GM06990 (cell line): ENCODE data around the gene PARK7.
"Not testable (repeated sequence)": the region's sequence is repeated elsewhere in the genome, so short reads cannot be mapped to it uniquely, and the experiment has no call there.

Experiments
- DNase-seq: peaks from one replicate; pipeline ENCODE4 v3.0.0-alpha.2; 2011; ENCODE audit not compliant: insufficient read length; ENCODE audit errors: extremely low read depth
- H3K27me3 ChIP-seq: replicated peaks from 2 replicates; pipeline ENCODE4 v1.6.0; 2011; ENCODE audit warnings: low read length; ENCODE audit not compliant: control insufficient read depth, insufficient read depth
- H3K36me3 ChIP-seq: 2 replicates; pipeline ENCODE4 v1.5.1; 2011; ENCODE audit warnings: low read length; ENCODE audit not compliant: control insufficient read depth, insufficient read depth
- H3K4me3 ChIP-seq: replicated peaks from 2 replicates; pipeline ENCODE4 v1.5.1; 2011; ENCODE audit warnings: low read depth, mild to moderate bottlenecking, control low read depth, low read length
- CTCF ChIP-seq: IDR thresholded peaks from 2 replicates; pipeline ENCODE4 v1.5.1; 2011; ENCODE audit warnings: low read length, control low read depth, mild to moderate bottlenecking, inconsistent platforms; ENCODE audit not compliant: insufficient read depth, poor library complexity, severe bottlenecking

The PARK7 gene

GRCh38 chr1:7940745-7941436 lies 20.6 kb upstream of the PARK7 start, which contains the start of gene TNFRSF9:
Gene TNFRSF9 (minus strand): TSS chr1:7940839. CDS start chr1:7939994, 845 bp downstream.
- H3K36me3 ChIP-seq = no peaks in the 10 kb centered on the region
- DNase-seq = peak; percentile 46
- H3K4me3 ChIP-seq = peak within 1 kb of the TSS; percentile 2; the same call in 1 of the 2 replicates
- H3K27me3 ChIP-seq = no peaks in the 10 kb centered on the region; the same call in 1 of the 2 replicates
- TF ChIP-seq CTCF = no peak

GRCh38 chr1:7941437-7941793 lies 20.1 kb upstream of the PARK7 start:
- TF ChIP-seq CTCF = no peak
- Histone ChIP-seq H3K4me3 (no peak overlapping the region), H3K36me3 (no peaks in the 10 kb centered on the region), H3K27me3 (no peaks in the 10 kb centered on the region; the same call in 1 of the 2 replicates)
- DNase-seq = no peak

GRCh38 chr1:7942214-7942921 lies 19.1 kb upstream of the PARK7 start:
- DNase-seq = peak; percentile 35
- Histone ChIP-seq H3K4me3 (no peak overlapping the region), H3K27me3 (no peaks in the 10 kb centered on the region; the same call in 1 of the 2 replicates), H3K36me3 (no peaks in the 10 kb centered on the region)
- TF ChIP-seq CTCF = peak; percentile 22

- DNase-seq = no peak
- no peaks in the 10 kb centered on the region; the same call in 1 of the 2 replicates for H3K27me3 ChIP-seq
- H3K36me3 ChIP-seq = no peaks in the 10 kb centered on the region
- no peak for TF ChIP-seq CTCF
- no peak overlapping the region for H3K4me3 ChIP-seq
These were observed 18.3 kb upstream of the PARK7 start for GRCh38 chr1:7943251-7943650.

GRCh38 chr1:7948960-7949359 lies 12.6 kb upstream of the PARK7 start:
- no peak for TF ChIP-seq CTCF
- Histone ChIP-seq H3K4me3 (no peak overlapping the region), H3K27me3 (no peaks in the 10 kb centered on the region), H3K36me3 (no peaks in the 10 kb centered on the region)
- no peak for DNase-seq

GRCh38 chr1:7952791-7953190 lies 8.7 kb upstream of the PARK7 start:
- H3K27me3 ChIP-seq, H3K4me3 ChIP-seq, H3K36me3 ChIP-seq, DNase-seq: not testable (repeated sequence)
